HepG2 (cell line): ENCODE results near the gene DENND10. TPM values are rescaled to one million over a fixed set of nuclear protein-coding genes. Genes with fewer than 3 reads are reported as not detected.

ENCODE experiments used
- ETV5 ChIP-seq: IDR thresholded peaks from 2 replicates; pipeline ENCODE4 v1.6.1; 2018; ENCODE audit warnings: missing biosample characterization, missing genetic modification reagents, inconsistent platforms, borderline replicate concordance
- JARID2 ChIP-seq: sonication (generic); formaldehyde crosslinking; IDR thresholded peaks from 2 replicates; pipeline ENCODE4 v1.8.1; 2023; ENCODE audit warnings: missing genetic modification reagents, inconsistent platforms; ENCODE audit not compliant: insufficient replicate concordance
- JUN ChIP-seq: sonication (generic); formaldehyde crosslinking; IDR thresholded peaks from 2 replicates; pipeline ENCODE4 v1.4.0; 2020; ENCODE audit warnings: mild to moderate bottlenecking, missing genetic modification reagents
- REXO4 ChIP-seq: sonication (generic); formaldehyde crosslinking; IDR thresholded peaks from 2 replicates; pipeline ENCODE4 v1.8.0; 2022; ENCODE audit warnings: missing genetic modification reagents, mild to moderate bottlenecking, borderline replicate concordance
- SRSF9 ChIP-seq: fragments of 200-400 bp; formaldehyde crosslinking; IDR thresholded peaks from 2 replicates; pipeline ENCODE4 v1.6.1; 2018; ENCODE audit warnings: borderline replicate concordance, mild to moderate bottlenecking, low read depth, low read length; ENCODE audit not compliant: insufficient read depth, poor library complexity, severe bottlenecking
- STAT5B ChIP-seq: sonication (generic); formaldehyde crosslinking; IDR thresholded peaks from 2 replicates; pipeline ENCODE4 v1.4.0; 2020; ENCODE audit warnings: missing genetic modification reagents
- TCF7 ChIP-seq: sonication (generic); IDR thresholded peaks from 2 replicates; pipeline ENCODE4 v1.6.1; 2016; ENCODE audit warnings: antibody characterized with exemption, low read depth
- ZBTB20 ChIP-seq: sonication (generic); formaldehyde crosslinking; IDR thresholded peaks from 2 replicates; pipeline ENCODE4 v1.8.1; 2023; ENCODE audit warnings: missing genetic modification reagents, low read depth, mild to moderate bottlenecking, borderline replicate concordance
- ZIK1 ChIP-seq: sonication (generic); formaldehyde crosslinking; IDR thresholded peaks from 2 replicates; pipeline ENCODE4 v1.5.0; 2020; ENCODE audit warnings: mild to moderate bottlenecking, low read depth, missing genetic modification reagents, borderline replicate concordance
- ZNF331 ChIP-seq: sonication (generic); formaldehyde crosslinking; IDR thresholded peaks from 2 replicates; pipeline ENCODE4 v1.4.0; 2020; ENCODE audit warnings: missing genetic modification reagents
- ZNF556 ChIP-seq: sonication (generic); formaldehyde crosslinking; IDR thresholded peaks from 2 replicates; pipeline ENCODE4 v1.4.0; 2020; ENCODE audit warnings: mild to moderate bottlenecking, missing genetic modification reagents, borderline replicate concordance
- polyA plus RNA-seq, 8 experiments: library from polyadenylated mRNA; depleted of rRNA in 3 of 8; stranded (reverse) in 7 of 8; unstranded in 1 of 8; fragments of >200 nt; fragmentation: Illumina TruSeq in 4 of 8; extraction: Trizol in 4 of 8; gene quantifications; 2 replicates each; pipeline versions ENCODE4 v1.2.1 to v1.2.3, GENCODE V29; 2011 to 2016; ENCODE audit warnings: low read depth in 4 of 8, missing spikeins in 1 of 8, mixed read lengths in 1 of 8; ENCODE audit not compliant: insufficient read depth in 1 of 8
- total RNA-seq, 5 experiments: library from RNA; depleted of rRNA; stranded (reverse); fragments of >200 nt; fragmentation: Illumina TruSeq; extraction: Trizol; gene quantifications; 2 replicates each; pipeline ENCODE4 v1.2.3, GENCODE V29; 2016; ENCODE audit warnings: low read depth in 1 of 5
- TF ChIP-seq, protein P1 (sequence below): IDR thresholded peaks from 2 replicates; pipeline ENCODE4 v1.6.1; 2016; ENCODE audit warnings: missing compliant biosample characterization, missing genetic modification reagents, borderline replicate concordance
- TF ChIP-seq, protein P2 (sequence below): sonication (generic); formaldehyde crosslinking; IDR thresholded peaks from 2 replicates; pipeline ENCODE4 v1.8.0; 2022; ENCODE audit warnings: mild to moderate bottlenecking, missing genetic modification reagents
- TF ChIP-seq, protein P3 (sequence below): sonication (generic); formaldehyde crosslinking; conservative IDR thresholded peaks from 2 replicates; pipeline ENCODE4 v1.4.0; 2020; ENCODE audit warnings: missing genetic modification reagents
- TF ChIP-seq, protein P4 (sequence below): sonication (generic); formaldehyde crosslinking; IDR thresholded peaks from 2 replicates; pipeline ENCODE4 v1.4.0; 2020; ENCODE audit warnings: missing genetic modification reagents
- TF ChIP-seq, protein P5 (sequence below): sonication (generic); formaldehyde crosslinking; IDR thresholded peaks from 2 replicates; pipeline ENCODE4 v1.8.0; 2022; ENCODE audit warnings: mild to moderate bottlenecking, missing genetic modification reagents; ENCODE audit not compliant: insufficient replicate concordance
- TF ChIP-seq, protein P6 (sequence below): IDR thresholded peaks from 2 replicates; pipeline ENCODE4 v1.4.0; 2020; ENCODE audit warnings: mild to moderate bottlenecking, missing genetic modification reagents

DENND10 gene
- total and polyA plus RNA-seq, 2 of the 13 experiments (the other 11 are each of a cell fraction or from before 2014, with no cell fraction given): 43.7 to 78.8 TPM

DNA sequence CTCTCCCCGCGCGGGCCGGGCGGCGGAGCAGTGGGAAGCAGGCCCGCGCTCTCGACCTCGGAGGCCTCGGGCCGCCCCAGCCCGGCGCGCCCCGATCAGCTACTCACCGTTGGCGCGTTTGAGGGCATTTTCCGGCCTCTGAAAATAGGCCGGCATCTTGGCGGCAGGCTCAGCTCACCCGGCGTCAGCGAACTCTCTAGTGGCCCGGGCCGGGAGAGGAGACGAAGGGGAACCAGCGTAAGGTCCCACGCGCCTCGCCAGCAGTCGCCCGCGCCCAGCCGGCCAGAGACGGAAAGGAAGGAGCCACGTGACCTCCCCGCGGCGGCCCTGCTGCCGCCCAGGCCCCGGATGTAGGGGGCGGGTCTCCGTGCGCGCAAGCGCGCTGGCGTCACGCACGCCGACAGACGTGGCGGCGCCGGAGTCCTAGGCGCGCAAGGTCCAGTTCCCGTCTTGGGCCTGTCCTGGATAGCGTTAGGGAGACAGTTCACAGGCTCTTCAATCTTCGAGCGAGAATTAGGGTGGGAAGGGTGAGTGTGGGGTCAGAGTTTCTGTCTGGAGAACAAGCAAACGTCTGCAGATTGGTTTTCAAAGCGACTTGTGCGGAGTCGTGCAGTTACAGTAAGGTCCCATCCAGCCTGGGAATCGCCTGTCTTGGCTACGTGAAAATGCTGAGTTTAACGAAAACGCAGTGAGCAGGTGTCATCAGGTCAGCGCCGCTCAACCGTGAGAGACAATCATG lies 23.2 kb upstream of the DENND10 start, which contains the start of gene EIF3A (continued):
- TF ChIP-seq, protein P1, sequence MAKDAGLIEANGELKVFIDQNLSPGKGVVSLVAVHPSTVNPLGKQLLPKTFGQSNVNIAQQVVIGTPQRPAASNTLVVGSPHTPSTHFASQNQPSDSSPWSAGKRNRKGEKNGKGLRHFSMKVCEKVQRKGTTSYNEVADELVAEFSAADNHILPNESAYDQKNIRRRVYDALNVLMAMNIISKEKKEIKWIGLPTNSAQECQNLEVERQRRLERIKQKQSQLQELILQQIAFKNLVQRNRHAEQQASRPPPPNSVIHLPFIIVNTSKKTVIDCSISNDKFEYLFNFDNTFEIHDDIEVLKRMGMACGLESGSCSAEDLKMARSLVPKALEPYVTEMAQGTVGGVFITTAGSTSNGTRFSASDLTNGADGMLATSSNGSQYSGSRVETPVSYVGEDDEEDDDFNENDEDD (CRISPR knock-in tag): peak; percentile 85
- TF ChIP-seq ZNF331 (CRISPR knock-in tag) (peak; percentile 65; the same call in 1 of the 2 replicates), REXO4 (no peak), ZNF556 (CRISPR knock-in tag) (no peak; the same call in 1 of the 2 replicates), ZIK1 (CRISPR knock-in tag) (peak; percentile 72; the same call in 1 of the 2 replicates), JARID2 (no peak), SRSF9 (no peak), ETV5 (CRISPR knock-in tag) (peak; percentile 74), TCF7 (no peak), ZBTB20 (0 out of 2 replicates have a peak, but pooled peaks have one; percentile 41), STAT5B (CRISPR knock-in tag) (peak; percentile 37; the same call in 1 of the 2 replicates), JUN (CRISPR knock-in tag) (no peak)
- TF ChIP-seq, protein P2, sequence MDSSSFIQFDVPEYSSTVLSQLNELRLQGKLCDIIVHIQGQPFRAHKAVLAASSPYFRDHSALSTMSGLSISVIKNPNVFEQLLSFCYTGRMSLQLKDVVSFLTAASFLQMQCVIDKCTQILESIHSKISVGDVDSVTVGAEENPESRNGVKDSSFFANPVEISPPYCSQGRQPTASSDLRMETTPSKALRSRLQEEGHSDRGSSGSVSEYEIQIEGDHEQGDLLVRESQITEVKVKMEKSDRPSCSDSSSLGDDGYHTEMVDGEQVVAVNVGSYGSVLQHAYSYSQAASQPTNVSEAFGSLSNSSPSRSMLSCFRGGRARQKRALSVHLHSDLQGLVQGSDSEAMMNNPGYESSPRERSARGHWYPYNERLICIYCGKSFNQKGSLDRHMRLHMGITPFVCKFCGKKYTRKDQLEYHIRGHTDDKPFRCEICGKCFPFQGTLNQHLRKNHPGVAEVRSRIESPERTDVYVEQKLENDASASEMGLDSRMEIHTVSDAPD: no peak
- TF ChIP-seq, protein P3, sequence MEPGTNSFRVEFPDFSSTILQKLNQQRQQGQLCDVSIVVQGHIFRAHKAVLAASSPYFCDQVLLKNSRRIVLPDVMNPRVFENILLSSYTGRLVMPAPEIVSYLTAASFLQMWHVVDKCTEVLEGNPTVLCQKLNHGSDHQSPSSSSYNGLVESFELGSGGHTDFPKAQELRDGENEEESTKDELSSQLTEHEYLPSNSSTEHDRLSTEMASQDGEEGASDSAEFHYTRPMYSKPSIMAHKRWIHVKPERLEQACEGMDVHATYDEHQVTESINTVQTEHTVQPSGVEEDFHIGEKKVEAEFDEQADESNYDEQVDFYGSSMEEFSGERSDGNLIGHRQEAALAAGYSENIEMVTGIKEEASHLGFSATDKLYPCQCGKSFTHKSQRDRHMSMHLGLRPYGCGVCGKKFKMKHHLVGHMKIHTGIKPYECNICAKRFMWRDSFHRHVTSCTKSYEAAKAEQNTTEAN (CRISPR knock-in tag): peak; percentile 79; the same call in 1 of the 2 replicates
- TF ChIP-seq, protein P4, sequence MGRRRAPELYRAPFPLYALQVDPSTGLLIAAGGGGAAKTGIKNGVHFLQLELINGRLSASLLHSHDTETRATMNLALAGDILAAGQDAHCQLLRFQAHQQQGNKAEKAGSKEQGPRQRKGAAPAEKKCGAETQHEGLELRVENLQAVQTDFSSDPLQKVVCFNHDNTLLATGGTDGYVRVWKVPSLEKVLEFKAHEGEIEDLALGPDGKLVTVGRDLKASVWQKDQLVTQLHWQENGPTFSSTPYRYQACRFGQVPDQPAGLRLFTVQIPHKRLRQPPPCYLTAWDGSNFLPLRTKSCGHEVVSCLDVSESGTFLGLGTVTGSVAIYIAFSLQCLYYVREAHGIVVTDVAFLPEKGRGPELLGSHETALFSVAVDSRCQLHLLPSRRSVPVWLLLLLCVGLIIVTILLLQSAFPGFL (CRISPR knock-in tag): no peak
- TF ChIP-seq, protein P5, sequence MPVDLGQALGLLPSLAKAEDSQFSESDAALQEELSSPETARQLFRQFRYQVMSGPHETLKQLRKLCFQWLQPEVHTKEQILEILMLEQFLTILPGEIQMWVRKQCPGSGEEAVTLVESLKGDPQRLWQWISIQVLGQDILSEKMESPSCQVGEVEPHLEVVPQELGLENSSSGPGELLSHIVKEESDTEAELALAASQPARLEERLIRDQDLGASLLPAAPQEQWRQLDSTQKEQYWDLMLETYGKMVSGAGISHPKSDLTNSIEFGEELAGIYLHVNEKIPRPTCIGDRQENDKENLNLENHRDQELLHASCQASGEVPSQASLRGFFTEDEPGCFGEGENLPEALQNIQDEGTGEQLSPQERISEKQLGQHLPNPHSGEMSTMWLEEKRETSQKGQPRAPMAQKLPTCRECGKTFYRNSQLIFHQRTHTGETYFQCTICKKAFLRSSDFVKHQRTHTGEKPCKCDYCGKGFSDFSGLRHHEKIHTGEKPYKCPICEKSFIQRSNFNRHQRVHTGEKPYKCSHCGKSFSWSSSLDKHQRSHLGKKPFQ: peak; percentile 90
- TF ChIP-seq, protein P6, sequence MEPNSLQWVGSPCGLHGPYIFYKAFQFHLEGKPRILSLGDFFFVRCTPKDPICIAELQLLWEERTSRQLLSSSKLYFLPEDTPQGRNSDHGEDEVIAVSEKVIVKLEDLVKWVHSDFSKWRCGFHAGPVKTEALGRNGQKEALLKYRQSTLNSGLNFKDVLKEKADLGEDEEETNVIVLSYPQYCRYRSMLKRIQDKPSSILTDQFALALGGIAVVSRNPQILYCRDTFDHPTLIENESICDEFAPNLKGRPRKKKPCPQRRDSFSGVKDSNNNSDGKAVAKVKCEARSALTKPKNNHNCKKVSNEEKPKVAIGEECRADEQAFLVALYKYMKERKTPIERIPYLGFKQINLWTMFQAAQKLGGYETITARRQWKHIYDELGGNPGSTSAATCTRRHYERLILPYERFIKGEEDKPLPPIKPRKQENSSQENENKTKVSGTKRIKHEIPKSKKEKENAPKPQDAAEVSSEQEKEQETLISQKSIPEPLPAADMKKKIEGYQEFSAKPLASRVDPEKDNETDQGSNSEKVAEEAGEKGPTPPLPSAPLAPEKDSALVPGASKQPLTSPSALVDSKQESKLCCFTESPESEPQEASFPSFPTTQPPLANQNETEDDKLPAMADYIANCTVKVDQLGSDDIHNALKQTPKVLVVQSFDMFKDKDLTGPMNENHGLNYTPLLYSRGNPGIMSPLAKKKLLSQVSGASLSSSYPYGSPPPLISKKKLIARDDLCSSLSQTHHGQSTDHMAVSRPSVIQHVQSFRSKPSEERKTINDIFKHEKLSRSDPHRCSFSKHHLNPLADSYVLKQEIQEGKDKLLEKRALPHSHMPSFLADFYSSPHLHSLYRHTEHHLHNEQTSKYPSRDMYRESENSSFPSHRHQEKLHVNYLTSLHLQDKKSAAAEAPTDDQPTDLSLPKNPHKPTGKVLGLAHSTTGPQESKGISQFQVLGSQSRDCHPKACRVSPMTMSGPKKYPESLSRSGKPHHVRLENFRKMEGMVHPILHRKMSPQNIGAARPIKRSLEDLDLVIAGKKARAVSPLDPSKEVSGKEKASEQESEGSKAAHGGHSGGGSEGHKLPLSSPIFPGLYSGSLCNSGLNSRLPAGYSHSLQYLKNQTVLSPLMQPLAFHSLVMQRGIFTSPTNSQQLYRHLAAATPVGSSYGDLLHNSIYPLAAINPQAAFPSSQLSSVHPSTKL (CRISPR knock-in tag): peak; percentile 47; the same call in 1 of the 2 replicates
